Muscle of back (tissue), 11 donors: ENCODE results near the gene ALDH16A1. TPM values are rescaled to one million over a fixed set of nuclear protein-coding genes. Genes with fewer than 3 reads are reported as not detected.

Experiments used
- DNase-seq, 3 donors: peaks; one replicate each; pipeline versions ENCODE4 v3.0.0 to v3.0.0-alpha.2; 2013
- polyA plus RNA-seq, 10 donors: library from polyadenylated mRNA; unstranded; fragments of 120-200 nt; gene quantifications; one replicate each; pipeline ENCODE4 v1.2.1, GENCODE V29; 2013; ENCODE audit not compliant: insufficient read length in 10 of 10

ALDH16A1 gene
- polyA plus RNA-seq, 10 donors: 6.0 to 17.8 (median 10.6) TPM

- no peak for DNase-seq
Measured at GRCh38 chr19:49423071-49423984, 29.7 kb upstream of the ALDH16A1 start, which contains the start of gene PTH2. Gene PTH2 (minus strand): TSS chr19:49423441. CDS start chr19:49423339, 102 bp downstream.

GRCh38 chr19:49423985-49424303, 29.1 kb upstream of the ALDH16A1 start:
- DNase-seq: no peak

GRCh38 chr19:49425178-49425577, 27.8 kb upstream of the ALDH16A1 start, which contains the start of gene GFY:
Gene GFY (plus strand): TSS chr19:49425388. CDS start chr19:49426431, 1,043 bp downstream.
- DNase-seq: no peak

GRCh38 chr19:49425922-49426592, 27.0 kb upstream of the ALDH16A1 start:
- no peak for DNase-seq

- DNase-seq: no peak
Measured at GRCh38 chr19:49427339-49427738, 25.7 kb upstream of the ALDH16A1 start.

- no peak for DNase-seq
Measured at GRCh38 chr19:49427855-49428546, 25.0 kb upstream of the ALDH16A1 start.

GRCh38 chr19:49428547-49429451, 24.2 kb upstream of the ALDH16A1 start:
- DNase-seq: no peak

GRCh38 chr19:49430172-49430677, 22.8 kb upstream of the ALDH16A1 start:
- DNase-seq: no peak

GRCh38 chr19:49430678-49431329, 22.2 kb upstream of the ALDH16A1 start:
- DNase-seq: no peak

- no peak for DNase-seq
Measured at GRCh38 chr19:49431330-49431749, 21.7 kb upstream of the ALDH16A1 start.

GRCh38 chr19:49432141-49433073, 20.6 kb upstream of the ALDH16A1 start:
- no peak for DNase-seq

- no peak for DNase-seq
Measured at GRCh38 chr19:49433240-49433901, 19.7 kb upstream of the ALDH16A1 start.

GRCh38 chr19:49434907-49435583, 18.0 kb upstream of the ALDH16A1 start:
- DNase-seq: no peak

- no peak for DNase-seq
Measured at GRCh38 chr19:49435670-49436069, 17.4 kb upstream of the ALDH16A1 start.

- DNase-seq: no peak
Measured at GRCh38 chr19:49436381-49437017, 16.5 kb upstream of the ALDH16A1 start.

GRCh38 chr19:49437231-49437630, 15.8 kb upstream of the ALDH16A1 start:
- DNase-seq: no peak

GRCh38 chr19:49438261-49438660, 14.8 kb upstream of the ALDH16A1 start:
- DNase-seq: no peak

- DNase-seq: no peak
Measured at GRCh38 chr19:49439836-49440235, 13.2 kb upstream of the ALDH16A1 start.
